NCI-H146 treated with DMSO at 0.1 percent for 48 hours (cell line): ENCODE data around the gene SECTM1.
A peak's percentile ranks its signal among the peaks of the same experiment; 100 is the strongest.

Experiments used
- DNase-seq: peaks from one replicate; lab custom pipeline; 2025; ENCODE audit not compliant: unreplicated experiment; lab: John Stamatoyannopoulos, UW

The SECTM1 gene

GRCh38 chr17:82301916-82302567 is 31.5 kb downstream of the SECTM1 start:
- no peak for DNase-seq

GRCh38 chr17:82301300-82301915 is 32.2 kb downstream of the SECTM1 start:
- DNase-seq, result no peak

GRCh38 chr17:82300707-82301270 is 32.8 kb downstream of the SECTM1 start:
- no peak for DNase-seq

GRCh38 chr17:82300228-82300627 is 33.3 kb downstream of the SECTM1 start:
- DNase-seq, result no peak

GRCh38 chr17:82299452-82299851 is 34.1 kb downstream of the SECTM1 start:
- no peak for DNase-seq

- DNase-seq, result no peak
Observed at GRCh38 chr17:82298538-82299421, 34.8 kb downstream of the SECTM1 start.

GRCh38 chr17:82297714-82298537 is 35.6 kb downstream of the SECTM1 start:
- DNase-seq, result no peak

- peak; percentile 18 for DNase-seq
Observed at GRCh38 chr17:82297280-82297713, 36.3 kb downstream of the SECTM1 start.

GRCh38 chr17:82296511-82297279 is 36.9 kb downstream of the SECTM1 start:
- DNase-seq, result peak; percentile 13

- no peak for DNase-seq
Observed at GRCh38 chr17:82295472-82295814, 38.1 kb downstream of the SECTM1 start.

- no peak for DNase-seq
Observed at GRCh38 chr17:82294064-82294773, 39.3 kb downstream of the SECTM1 start.

GRCh38 chr17:82292251-82293154 is 41.1 kb downstream of the SECTM1 start:
- peak; percentile 99 for DNase-seq

- DNase-seq, result no peak
Observed at GRCh38 chr17:82291582-82292250, 41.9 kb downstream of the SECTM1 start.

- peak; percentile 21 for DNase-seq
Observed at GRCh38 chr17:82287868-82288801, 45.4 kb downstream of the SECTM1 start.

GRCh38 chr17:82287013-82287867 is 46.3 kb downstream of the SECTM1 start:
- no peak for DNase-seq

- no peak for DNase-seq
Observed at GRCh38 chr17:82285141-82285540, 48.4 kb downstream of the SECTM1 start.
